HepG2 (cell line): ENCODE results near the gene MAPK8IP3. TPM values are rescaled to one million over a fixed set of nuclear protein-coding genes. Genes with fewer than 3 reads are reported as not detected.

Experiments
- ELF4 ChIP-seq: sonication (generic); formaldehyde crosslinking; IDR thresholded peaks from 2 replicates; pipeline ENCODE4 v1.5.0; 2020; ENCODE audit warnings: missing genetic modification reagents, mild to moderate bottlenecking, moderate library complexity, borderline replicate concordance
- ETV6 ChIP-seq: sonication (generic); formaldehyde crosslinking; conservative IDR thresholded peaks from 2 replicates; pipeline ENCODE4 v1.4.0; 2020; ENCODE audit warnings: missing genetic modification reagents
- FOXP1 ChIP-seq, 2 experiments: fragments of 450-650 bp in 1 of 2; IDR thresholded peaks; 2 replicates each; pipeline ENCODE4 v1.6.1; 2017 to 2018; ENCODE audit warnings: antibody characterized with exemption in 1 of 2
- GABPA ChIP-seq, 2 experiments: IDR thresholded peaks; 2 replicates each; pipeline ENCODE4 v1.6.1; 2011 to 2016; ENCODE audit warnings: low read depth in 2 of 2, low read length in 1 of 2, missing biosample characterization in 1 of 2, missing genetic modification characterization in 1 of 2
- ISL2 ChIP-seq: sonication (generic); formaldehyde crosslinking; IDR thresholded peaks from 2 replicates; pipeline ENCODE4 v1.5.0; 2020; ENCODE audit warnings: missing genetic modification reagents
- SRSF4 ChIP-seq: fragments of 200-400 bp; formaldehyde crosslinking; IDR thresholded peaks from one replicate; pipeline ENCODE4 v1.6.1; 2018; ENCODE audit warnings: mild to moderate bottlenecking, low read depth, low read length, moderate library complexity; ENCODE audit not compliant: poor library complexity, severe bottlenecking
- ZNF256 ChIP-seq: sonication (generic); formaldehyde crosslinking; conservative IDR thresholded peaks from 2 replicates; pipeline ENCODE4 v1.4.0; 2020; ENCODE audit warnings: missing genetic modification reagents
- ZNF589 ChIP-seq: sonication (generic); formaldehyde crosslinking; conservative IDR thresholded peaks from 2 replicates; pipeline ENCODE4 v1.8.0; 2022; ENCODE audit warnings: mild to moderate bottlenecking, moderate library complexity, missing genetic modification reagents
- ZNF607 ChIP-seq: sonication (generic); formaldehyde crosslinking; IDR thresholded peaks from 2 replicates; pipeline ENCODE4 v1.5.1; 2020; ENCODE audit warnings: missing genetic modification reagents, mild to moderate bottlenecking, borderline replicate concordance
- ZNF782 ChIP-seq: sonication (generic); formaldehyde crosslinking; IDR thresholded peaks from 2 replicates; pipeline ENCODE4 v1.4.0; 2020; ENCODE audit warnings: missing genetic modification reagents, mild to moderate bottlenecking, borderline replicate concordance
- polyA plus RNA-seq, 8 experiments: library from polyadenylated mRNA; depleted of rRNA in 3 of 8; stranded (reverse) in 7 of 8; unstranded in 1 of 8; fragments of >200 nt; fragmentation: Illumina TruSeq in 4 of 8; extraction: Trizol in 4 of 8; gene quantifications; 2 replicates each; pipeline versions ENCODE4 v1.2.1 to v1.2.3, GENCODE V29; 2011 to 2016; ENCODE audit warnings: low read depth in 4 of 8, missing spikeins in 1 of 8, mixed read lengths in 1 of 8; ENCODE audit not compliant: insufficient read depth in 1 of 8
- total RNA-seq, 5 experiments: library from RNA; depleted of rRNA; stranded (reverse); fragments of >200 nt; fragmentation: Illumina TruSeq; extraction: Trizol; gene quantifications; 2 replicates each; pipeline ENCODE4 v1.2.3, GENCODE V29; 2016; ENCODE audit warnings: low read depth in 1 of 5
- TF ChIP-seq, protein P1 (sequence below): sonication (generic); formaldehyde crosslinking; conservative IDR thresholded peaks from 2 replicates; pipeline ENCODE4 v1.8.1; 2023; ENCODE audit warnings: missing genetic modification reagents
- TF ChIP-seq, protein P2 (sequence below): sonication (generic); formaldehyde crosslinking; IDR thresholded peaks from 2 replicates; pipeline ENCODE4 v1.4.0; 2020; ENCODE audit warnings: missing genetic modification reagents
- TF ChIP-seq, protein P3 (sequence below): sonication (generic); formaldehyde crosslinking; IDR thresholded peaks from 2 replicates; pipeline ENCODE4 v1.4.0; 2020; ENCODE audit warnings: missing genetic modification reagents
- TF ChIP-seq, protein P4 (sequence below), 2 experiments: fragments of 450-650 bp in 1 of 2; sonication (generic) in 1 of 2; formaldehyde crosslinking in 1 of 2; IDR thresholded peaks; 2 replicates each; pipeline versions ENCODE4 v1.6.1 to v1.8.0; 2016 to 2022; ENCODE audit warnings: antibody characterized with exemption in 1 of 2, mild to moderate bottlenecking in 1 of 2, missing genetic modification reagents in 1 of 2

Gene MAPK8IP3
- total and polyA plus RNA-seq, 2 of the 13 experiments (the other 11 are each of a cell fraction or from before 2014, with no cell fraction given) = 25.1 to 41.7 TPM

DNA sequence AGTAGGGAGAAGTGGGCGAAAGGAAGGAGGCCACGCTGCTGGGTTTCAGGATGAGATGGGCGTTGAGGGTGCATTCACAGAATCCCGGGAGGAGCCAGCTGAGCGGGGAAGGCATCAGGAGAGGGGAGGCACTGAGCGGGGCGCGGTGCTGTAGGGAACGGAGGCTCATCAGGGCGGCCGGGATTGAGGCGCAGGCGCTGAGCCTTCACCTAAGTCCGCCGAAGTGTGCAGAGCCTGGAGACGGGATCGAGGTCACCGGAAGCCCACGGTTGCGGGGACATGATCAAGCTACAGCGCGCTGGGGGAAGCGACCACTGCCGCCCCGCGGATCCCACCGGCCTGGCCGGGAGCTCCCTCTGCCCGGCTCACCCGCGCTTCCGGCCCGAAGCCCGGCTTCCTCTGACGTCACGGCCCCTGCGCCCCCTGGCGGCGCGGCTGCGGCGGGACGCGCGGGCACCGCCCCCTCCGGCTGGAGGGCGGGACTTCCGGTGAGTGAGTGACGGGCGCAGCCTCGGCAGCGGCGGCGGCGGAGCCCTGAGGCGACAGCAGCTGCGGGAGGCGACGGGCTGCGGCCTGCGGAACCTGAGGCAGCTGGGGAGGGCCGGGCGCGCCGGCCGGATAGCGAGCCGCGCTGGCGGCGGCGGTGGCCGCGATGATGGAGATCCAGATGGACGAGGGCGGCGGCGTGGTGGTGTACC, at the start of gene MAPK8IP3 (continued):
- peak; percentile 78 for TF ChIP-seq ISL2 (CRISPR knock-in tag)
- peak; percentile 91; the same call in 1 of the 2 replicates for TF ChIP-seq ZNF256 (CRISPR knock-in tag)
- no peak for TF ChIP-seq ELF4 (CRISPR knock-in tag)
- TF ChIP-seq, protein P1, sequence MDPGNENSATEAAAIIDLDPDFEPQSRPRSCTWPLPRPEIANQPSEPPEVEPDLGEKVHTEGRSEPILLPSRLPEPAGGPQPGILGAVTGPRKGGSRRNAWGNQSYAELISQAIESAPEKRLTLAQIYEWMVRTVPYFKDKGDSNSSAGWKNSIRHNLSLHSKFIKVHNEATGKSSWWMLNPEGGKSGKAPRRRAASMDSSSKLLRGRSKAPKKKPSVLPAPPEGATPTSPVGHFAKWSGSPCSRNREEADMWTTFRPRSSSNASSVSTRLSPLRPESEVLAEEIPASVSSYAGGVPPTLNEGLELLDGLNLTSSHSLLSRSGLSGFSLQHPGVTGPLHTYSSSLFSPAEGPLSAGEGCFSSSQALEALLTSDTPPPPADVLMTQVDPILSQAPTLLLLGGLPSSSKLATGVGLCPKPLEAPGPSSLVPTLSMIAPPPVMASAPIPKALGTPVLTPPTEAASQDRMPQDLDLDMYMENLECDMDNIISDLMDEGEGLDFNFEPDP (CRISPR knock-in tag) = no peak
- TF ChIP-seq, protein P2, sequence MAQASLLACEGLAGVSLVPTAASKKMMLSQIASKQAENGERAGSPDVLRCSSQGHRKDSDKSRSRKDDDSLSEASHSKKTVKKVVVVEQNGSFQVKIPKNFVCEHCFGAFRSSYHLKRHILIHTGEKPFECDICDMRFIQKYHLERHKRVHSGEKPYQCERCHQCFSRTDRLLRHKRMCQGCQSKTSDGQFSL (CRISPR knock-in tag) = peak; percentile 62; the same call in 1 of the 2 replicates
- TF ChIP-seq SRSF4 = no peak
- peak; percentile 90 for TF ChIP-seq ZNF607 (CRISPR knock-in tag)
- no peak for TF ChIP-seq ZNF782 (CRISPR knock-in tag)
- 0 out of 2 replicates have a peak, but pooled peaks have one; percentile 20 for TF ChIP-seq ETV6 (CRISPR knock-in tag)
- TF ChIP-seq ZNF589 (CRISPR knock-in tag) = no peak; the same call in 1 of the 2 replicates
- TF ChIP-seq, protein P3, sequence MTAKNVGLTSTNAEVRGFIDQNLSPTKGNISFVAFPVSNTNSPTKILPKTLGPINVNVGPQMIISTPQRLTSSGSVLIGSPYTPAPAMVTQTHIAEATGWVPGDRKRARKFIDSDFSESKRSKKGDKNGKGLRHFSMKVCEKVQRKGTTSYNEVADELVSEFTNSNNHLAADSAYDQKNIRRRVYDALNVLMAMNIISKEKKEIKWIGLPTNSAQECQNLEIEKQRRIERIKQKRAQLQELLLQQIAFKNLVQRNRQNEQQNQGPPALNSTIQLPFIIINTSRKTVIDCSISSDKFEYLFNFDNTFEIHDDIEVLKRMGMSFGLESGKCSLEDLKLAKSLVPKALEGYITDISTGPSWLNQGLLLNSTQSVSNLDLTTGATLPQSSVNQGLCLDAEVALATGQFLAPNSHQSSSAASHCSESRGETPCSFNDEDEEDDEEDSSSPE (CRISPR knock-in tag) = peak; percentile 75
- TF ChIP-seq, protein P4, sequence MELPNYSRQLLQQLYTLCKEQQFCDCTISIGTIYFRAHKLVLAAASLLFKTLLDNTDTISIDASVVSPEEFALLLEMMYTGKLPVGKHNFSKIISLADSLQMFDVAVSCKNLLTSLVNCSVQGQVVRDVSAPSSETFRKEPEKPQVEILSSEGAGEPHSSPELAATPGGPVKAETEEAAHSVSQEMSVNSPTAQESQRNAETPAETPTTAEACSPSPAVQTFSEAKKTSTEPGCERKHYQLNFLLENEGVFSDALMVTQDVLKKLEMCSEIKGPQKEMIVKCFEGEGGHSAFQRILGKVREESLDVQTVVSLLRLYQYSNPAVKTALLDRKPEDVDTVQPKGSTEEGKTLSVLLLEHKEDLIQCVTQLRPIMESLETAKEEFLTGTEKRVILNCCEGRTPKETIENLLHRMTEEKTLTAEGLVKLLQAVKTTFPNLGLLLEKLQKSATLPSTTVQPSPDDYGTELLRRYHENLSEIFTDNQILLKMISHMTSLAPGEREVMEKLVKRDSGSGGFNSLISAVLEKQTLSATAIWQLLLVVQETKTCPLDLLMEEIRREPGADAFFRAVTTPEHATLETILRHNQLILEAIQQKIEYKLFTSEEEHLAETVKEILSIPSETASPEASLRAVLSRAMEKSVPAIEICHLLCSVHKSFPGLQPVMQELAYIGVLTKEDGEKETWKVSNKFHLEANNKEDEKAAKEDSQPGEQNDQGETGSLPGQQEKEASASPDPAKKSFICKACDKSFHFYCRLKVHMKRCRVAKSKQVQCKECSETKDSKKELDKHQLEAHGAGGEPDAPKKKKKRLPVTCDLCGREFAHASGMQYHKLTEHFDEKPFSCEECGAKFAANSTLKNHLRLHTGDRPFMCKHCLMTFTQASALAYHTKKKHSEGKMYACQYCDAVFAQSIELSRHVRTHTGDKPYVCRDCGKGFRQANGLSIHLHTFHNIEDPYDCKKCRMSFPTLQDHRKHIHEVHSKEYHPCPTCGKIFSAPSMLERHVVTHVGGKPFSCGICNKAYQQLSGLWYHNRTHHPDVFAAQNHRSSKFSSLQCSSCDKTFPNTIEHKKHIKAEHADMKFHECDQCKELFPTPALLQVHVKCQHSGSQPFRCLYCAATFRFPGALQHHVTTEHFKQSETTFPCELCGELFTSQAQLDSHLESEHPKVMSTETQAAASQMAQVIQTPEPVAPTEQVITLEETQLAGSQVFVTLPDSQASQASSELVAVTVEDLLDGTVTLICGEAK (IDR thresholded peaks at IDR 0.05) = no peak
- TF ChIP-seq, protein P4 (CRISPR knock-in tag; IDR thresholded peaks at IDR 0.05) = peak; percentile 25; the same call in 1 of the 2 replicates
- peak; percentile 100 for TF ChIP-seq GABPA (IDR thresholded peaks at IDR 0.05; ENCODE audit: low read depth, low read length)
- TF ChIP-seq GABPA (CRISPR knock-in tag; IDR thresholded peaks at IDR 0.05; ENCODE audit: low read depth) = peak; percentile 86
- no peak for TF ChIP-seq FOXP1 (IDR thresholded peaks at IDR 0.05)
- no peak for TF ChIP-seq FOXP1 (CRISPR knock-in tag; IDR thresholded peaks at IDR 0.05)
- TF ChIP-seq, all 625 proteins: peak for 262
